OCI-LY7 (cell line): ENCODE data around the gene CCDC9B.

ENCODE experiments used
- CTCF ChIP-seq: fragments of 200-600 bp; sonication (generic); conservative IDR thresholded peaks from 2 replicates; pipeline ENCODE4 v1.5.1; 2014; ENCODE audit warnings: mild to moderate bottlenecking, antibody characterized with exemption, low read length, moderate library complexity, mixed read lengths
- EZH2phosphoT487 ChIP-seq: fragments of 200-600 bp; sonication (generic); IDR thresholded peaks from 2 replicates; pipeline ENCODE4 v1.6.1; 2018; ENCODE audit warnings: low read depth, borderline replicate concordance, mild to moderate bottlenecking, mixed run types, antibody characterized with exemption, low read length, moderate library complexity, mixed read lengths

GRCh38 chr15:40335938-40336743 is 4.6 kb downstream of the CCDC9B start:
- no peak for TF ChIP-seq CTCF
- TF ChIP-seq EZH2phosphoT487: no peak
